ENCODE data around the gene ANO2.

ANO2 gene

DNA sequence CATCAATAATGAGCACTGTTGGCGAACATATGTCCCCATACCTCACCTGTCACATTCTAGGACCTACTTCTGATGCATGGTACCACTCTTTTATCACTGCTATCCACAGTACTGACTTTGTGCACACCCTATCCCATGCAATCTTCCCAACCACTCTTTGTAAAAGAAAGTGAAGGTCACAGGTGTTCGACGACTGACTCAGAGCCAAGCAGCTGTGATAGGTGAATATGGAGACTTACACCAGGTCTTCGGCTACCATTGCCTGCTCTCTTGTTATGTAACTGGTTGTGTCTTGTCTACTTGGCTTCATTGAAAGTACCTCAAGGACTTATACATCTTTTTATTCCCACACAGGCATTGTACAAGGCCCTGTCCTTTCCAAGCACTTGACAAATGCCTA lies 169.0 kb downstream of the ANO2 start:
- no peak for DNase-seq (ENCODE audit: low spot score)

DNA sequence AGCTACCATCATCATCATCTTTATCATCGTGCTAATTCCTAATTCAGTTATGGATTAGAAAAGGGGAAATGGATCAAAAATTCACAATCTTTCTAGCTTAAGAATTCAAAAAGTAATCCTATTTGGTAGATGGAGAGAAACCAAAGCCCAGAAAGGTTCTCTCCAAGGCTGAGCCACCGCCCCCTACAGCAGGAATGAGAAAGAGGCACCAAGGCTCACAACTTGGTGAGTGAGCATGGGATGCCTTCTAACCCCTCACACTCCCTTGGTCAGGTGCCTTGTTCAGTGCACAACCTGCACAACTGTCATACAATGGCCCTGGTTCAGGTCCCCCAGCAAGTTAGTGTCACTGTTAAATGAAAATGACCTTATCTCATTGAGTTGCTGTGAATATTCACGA lies 171.5 kb downstream of the ANO2 start:
- no peak for DNase-seq (ENCODE audit: low spot score)

DNA sequence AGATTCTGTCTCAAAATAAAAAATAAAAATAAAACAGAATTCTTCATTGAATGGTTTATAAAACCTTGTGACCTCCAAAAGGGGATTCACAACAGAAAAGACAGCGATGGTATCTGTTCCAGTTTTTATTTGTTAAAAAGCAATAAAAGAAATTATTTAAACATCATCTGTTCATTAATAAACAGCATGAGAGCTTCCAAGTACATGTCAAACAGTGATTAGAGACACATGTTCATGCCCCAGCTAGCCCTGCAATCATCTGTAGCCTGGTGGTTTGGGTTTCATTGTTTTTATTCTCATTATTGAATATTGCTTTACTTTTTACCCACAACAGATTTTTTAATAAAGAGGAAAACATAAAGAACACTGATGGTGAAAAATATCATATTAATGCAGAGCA lies 173.3 kb downstream of the ANO2 start:
- DNase-seq (ENCODE audit: low spot score) = no peak

DNA sequence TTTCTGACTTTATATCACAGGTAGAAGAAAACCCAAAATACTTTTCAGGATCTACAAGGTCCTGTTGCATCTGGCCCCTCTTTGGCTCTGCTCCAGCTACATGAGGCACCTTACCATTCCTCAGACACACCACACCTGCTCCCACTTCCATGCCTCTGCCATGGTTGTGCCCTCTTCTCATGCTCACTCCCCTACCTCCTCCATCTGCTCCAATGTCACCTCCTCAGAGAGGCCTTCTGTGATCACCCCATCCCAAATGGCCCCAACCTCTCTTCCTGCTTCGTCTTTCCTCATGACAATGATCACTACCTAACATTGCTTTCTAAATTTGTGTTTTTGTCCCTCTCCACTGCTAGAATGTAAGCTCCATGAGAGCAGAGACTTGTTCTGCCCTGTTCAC lies 174.3 kb downstream of the ANO2 start:
- DNase-seq (ENCODE audit: low spot score) = no peak

DNA sequence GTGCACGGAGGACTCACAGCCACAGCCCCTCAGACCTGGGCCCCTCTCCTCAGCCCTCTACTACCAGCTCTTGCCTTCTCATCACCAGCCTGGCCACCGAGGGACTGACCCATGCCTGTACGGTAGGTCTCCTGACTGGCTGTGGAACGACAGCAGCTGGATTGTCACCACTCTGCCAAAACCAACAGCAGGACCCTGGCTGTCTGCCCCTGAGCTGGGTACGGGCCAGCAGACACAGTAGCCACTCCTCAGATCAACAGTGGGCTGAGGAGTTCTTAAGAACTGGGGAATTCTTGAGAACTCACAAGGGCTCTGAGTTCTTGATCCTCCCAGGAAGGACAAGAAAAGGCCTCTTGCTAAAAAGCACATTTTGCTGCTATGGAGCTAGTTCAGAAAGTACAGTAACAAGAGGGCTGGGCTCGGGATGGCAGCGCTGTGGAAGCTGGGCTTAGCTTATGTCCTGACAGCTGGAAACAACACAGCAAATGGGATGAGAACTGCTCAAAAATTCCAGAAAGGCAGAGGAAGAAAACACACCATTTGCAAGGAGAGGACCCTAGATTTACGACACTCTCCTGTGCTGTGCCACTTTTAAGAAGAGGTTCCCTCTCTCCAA lies 176.4 kb downstream of the ANO2 start:
- DNase-seq (ENCODE audit: low spot score) = no peak

GRCh38 chr12:5768171-5768570 lies 176.9 kb downstream of the ANO2 start:
- DNase-seq (ENCODE audit: low spot score) = no peak

- no peak for DNase-seq (ENCODE audit: low spot score)
Measured at GRCh38 chr12:5758347-5758746, 186.7 kb downstream of the ANO2 start.

GRCh38 chr12:5756338-5756842 lies 188.7 kb downstream of the ANO2 start:
- no peak for DNase-seq (ENCODE audit: low spot score)

GRCh38 chr12:5748027-5748426 lies 197.0 kb downstream of the ANO2 start:
- DNase-seq (ENCODE audit: low spot score) = no peak

GRCh38 chr12:5746917-5747316 lies 198.1 kb downstream of the ANO2 start:
- no peak for DNase-seq (ENCODE audit: low spot score)

- DNase-seq (ENCODE audit: low spot score) = no peak
Measured at GRCh38 chr12:5746036-5746908, 198.8 kb downstream of the ANO2 start.

DNA sequence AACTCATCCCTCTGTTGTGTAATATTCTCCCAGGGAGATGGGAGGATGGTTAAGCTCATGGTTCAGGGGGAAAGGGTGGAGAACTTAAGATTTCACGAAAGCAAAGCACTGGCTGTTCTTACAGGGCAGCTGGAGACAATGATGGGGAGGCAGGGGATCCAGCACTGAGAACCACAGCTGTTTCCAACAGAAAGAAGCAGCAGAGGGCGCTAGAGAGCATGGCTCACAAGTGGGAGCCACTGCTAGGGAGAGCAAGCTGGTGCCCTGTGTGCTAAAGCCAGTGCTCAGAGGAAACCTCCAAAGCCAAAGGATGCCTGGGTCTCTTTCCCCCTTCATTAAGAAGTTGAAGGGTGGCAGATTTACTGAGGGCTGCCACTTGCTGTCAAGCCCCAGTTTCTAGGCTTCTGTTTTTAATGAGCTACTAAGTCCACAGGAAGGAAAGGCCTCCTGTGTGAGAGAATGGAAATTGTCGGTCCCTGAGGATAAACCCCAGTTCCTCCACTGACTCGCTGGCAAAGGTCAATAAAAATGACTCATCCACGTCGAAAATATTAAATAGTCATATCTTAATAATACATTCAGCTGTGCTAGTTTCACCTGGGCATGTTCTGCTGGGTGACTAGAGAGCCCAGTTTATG lies 199.7 kb downstream of the ANO2 start:
- DNase-seq (ENCODE audit: low spot score) = peak; percentile 56

DNA sequence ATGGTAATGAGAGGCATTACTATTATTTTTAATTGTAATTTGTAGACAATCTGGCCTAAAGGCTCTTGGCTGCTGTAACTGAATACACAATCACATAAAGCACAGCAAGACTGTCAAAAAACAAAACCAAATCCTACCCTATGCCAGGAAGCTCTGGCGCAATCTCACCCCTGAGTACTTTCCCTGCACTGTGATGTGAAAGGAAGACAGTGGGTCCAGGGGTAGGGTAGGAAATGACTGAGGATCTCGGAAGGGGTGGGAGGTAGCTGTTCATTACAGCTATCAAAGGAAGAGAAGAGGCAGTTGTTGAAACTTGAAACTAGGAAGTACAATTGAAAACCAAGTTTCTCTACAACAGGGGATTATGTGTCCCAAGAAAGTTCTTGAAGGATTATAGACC lies 202.8 kb downstream of the ANO2 start:
- no peak for DNase-seq (ENCODE audit: low spot score)

DNA sequence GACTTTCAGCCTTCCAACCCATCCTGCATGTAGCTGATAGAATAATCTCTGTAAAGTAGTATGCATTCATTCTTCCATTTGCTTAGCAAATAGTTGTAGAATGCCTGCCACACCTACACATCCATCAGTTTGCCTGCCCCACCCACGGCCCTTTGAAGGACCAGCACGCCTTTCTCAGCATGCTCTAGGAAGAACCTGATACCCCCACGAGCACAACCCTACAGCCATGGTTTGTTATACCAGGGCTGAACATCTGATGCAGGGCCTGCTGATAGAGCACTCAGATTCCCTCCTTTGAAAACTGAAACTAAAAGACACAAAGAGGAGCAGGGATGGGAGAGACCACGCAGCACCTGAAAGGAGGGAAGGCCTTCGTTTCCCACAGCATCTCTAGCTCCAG lies 205.1 kb downstream of the ANO2 start:
- no peak for DNase-seq (ENCODE audit: low spot score)

GRCh38 chr12:5737778-5738177 lies 207.3 kb downstream of the ANO2 start:
- no peak for DNase-seq (ENCODE audit: low spot score)

- DNase-seq (ENCODE audit: low spot score) = no peak
Measured at GRCh38 chr12:5736527-5736926, 208.5 kb downstream of the ANO2 start.

- no peak for DNase-seq (ENCODE audit: low spot score)
Measured at GRCh38 chr12:5736016-5736415, 209.0 kb downstream of the ANO2 start.

DNA sequence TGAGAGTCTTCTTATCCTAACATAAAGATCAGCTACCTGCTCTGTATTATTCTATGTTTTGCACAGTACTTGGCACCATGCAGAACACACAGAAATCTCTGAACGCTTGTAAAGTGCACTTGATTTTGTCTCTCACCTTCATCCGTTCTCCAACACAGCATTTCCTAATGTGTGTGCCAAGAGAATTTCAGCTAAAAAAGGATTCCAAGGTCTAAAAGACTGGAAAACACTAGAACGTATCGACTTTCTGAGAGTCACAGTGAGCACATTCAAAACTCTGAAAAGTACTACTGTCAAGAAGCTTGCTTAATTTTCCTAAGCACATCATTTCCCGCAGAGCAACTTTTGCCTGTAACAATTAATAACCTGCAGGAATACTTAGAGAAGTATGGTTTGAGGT lies 211.1 kb downstream of the ANO2 start:
- no peak for DNase-seq (ENCODE audit: low spot score)

DNA sequence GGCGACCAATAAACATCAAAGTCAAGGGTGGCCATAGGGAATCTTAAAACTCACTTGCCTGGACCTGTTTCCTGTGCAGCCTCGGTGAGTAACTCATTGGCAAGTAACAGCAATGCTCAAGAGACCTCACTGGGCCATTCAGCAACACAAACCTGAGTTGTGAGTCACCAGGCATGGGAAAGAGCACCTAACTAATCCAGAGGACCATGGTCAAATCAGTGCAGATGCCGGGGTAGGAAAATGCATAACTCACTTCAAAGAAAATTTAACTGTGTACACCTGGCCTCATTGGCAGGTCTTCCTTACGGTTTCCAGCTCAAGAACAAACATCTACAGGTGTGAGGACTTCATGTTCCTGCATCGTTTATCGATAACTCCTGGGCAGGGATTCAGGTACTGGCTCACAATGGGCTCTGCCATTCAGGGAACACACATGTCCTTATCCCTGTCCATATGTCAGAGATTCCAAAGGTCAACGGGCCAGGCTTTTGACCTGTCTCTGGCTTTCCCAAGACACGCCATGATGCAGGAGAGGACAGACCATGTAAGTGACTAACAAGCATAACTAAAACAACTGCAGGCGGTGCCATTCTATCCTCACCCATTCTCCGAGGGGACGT lies 211.8 kb downstream of the ANO2 start:
- DNase-seq (ENCODE audit: low spot score) = no peak

DNA sequence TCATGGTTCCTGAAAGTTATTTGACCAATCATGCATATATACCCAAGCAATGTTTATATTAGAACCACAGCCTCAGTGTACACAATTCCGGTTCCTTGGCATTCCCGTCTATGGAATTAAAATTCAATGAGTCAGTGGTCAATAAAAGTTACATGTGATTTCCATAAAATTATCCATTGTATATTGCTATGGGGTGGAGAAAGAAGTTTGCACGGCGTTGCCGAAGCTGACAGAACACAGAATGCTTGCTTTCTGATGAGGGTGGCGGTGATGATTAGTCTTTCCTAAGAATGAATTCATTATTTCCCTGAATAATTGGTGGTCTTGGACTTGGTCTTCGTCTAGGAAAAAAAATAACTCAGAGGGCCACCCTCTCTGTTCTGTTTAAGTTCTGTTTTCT lies 214.1 kb downstream of the ANO2 start:
- no peak for DNase-seq (ENCODE audit: low spot score)

GRCh38 chr12:5723711-5724252 lies 221.3 kb downstream of the ANO2 start:
- no peak for DNase-seq (ENCODE audit: low spot score)

GRCh38 chr12:5723071-5723470 lies 222.0 kb downstream of the ANO2 start:
- no peak for DNase-seq (ENCODE audit: low spot score)
